T-cell (primary cell): ENCODE measurements around the gene MED12L. TPM values are rescaled to one million over a fixed set of nuclear protein-coding genes. Genes with fewer than 3 reads are reported as not detected.

Experiments
- ATAC-seq, 4 experiments: fragments of 200-7000 bp in 3 of 4; fragments of 150-1000 bp in 1 of 4; cut with Tn5 transposase; replicated peaks in 1 of 4; 1 replicate in 3 of 4; 2 replicates in 1 of 4; pipeline ENCODE4 v1.10.0; 2021; ENCODE audit warnings: moderate library complexity in 3 of 4, mild to moderate bottlenecking in 2 of 4, moderate number of reproducible peaks in 1 of 4
- CTCF ChIA-PET, 2 donors: fragments of 300-600 bp; sonication (Branson Sonifier 250); formaldehyde crosslinking; loops; one replicate each; lab custom pipeline; 2022; ENCODE audit warnings: antibody characterized with exemption in 2 of 2; lab: Charles Lee
- POLR2A ChIA-PET, 2 donors: fragments of 300-600 bp; sonication (Branson Sonifier 250); formaldehyde crosslinking; loops; one replicate each; lab custom pipeline; 2022; ENCODE audit warnings: antibody characterized with exemption in 2 of 2; lab: Charles Lee
- DNase-seq, 35 experiments: peaks; one replicate each; pipeline versions ENCODE4 v3.0.0 to v3.0.0-alpha.2; 2013 to 2023
- H3K27ac ChIP-seq: one replicate; pipeline ENCODE4 v1.5.1; 2013; ENCODE audit warnings: low read length
- H3K27me3 ChIP-seq, 2 experiments: replicated peaks in 1 of 2; 1 replicate in 1 of 2; 2 replicates in 1 of 2; pipeline versions ENCODE4 v1.6.1 to v1.7.0; 2013; ENCODE audit warnings: low read length in 1 of 2, mixed read lengths in 1 of 2; ENCODE audit not compliant: control insufficient read depth in 2 of 2, insufficient read depth in 2 of 2; ENCODE audit errors: extremely low read depth in 1 of 2
- H3K36me3 ChIP-seq, 2 donors: 1 replicate in 1 of 2; 2 replicates in 1 of 2; pipeline versions ENCODE4 v1.6.1 to v1.7.0; 2013; ENCODE audit warnings: low read length in 1 of 2; ENCODE audit not compliant: control insufficient read depth in 2 of 2, insufficient read depth in 1 of 2; ENCODE audit errors: extremely low read depth in 1 of 2
- H3K4me1 ChIP-seq, 2 experiments: 1 replicate in 1 of 2; 2 replicates in 1 of 2; pipeline versions ENCODE4 v1.6.1 to v1.7.0; 2013; ENCODE audit warnings: low read length in 2 of 2, mixed read lengths in 1 of 2; ENCODE audit not compliant: insufficient read depth in 2 of 2, control insufficient read depth in 1 of 2; ENCODE audit errors: extremely low read depth in 1 of 2
- H3K4me3 ChIP-seq, 2 donors: 1 replicate in 1 of 2; 2 replicates in 1 of 2; pipeline versions ENCODE4 v1.5.1 to v1.7.0; 2013; ENCODE audit warnings: mild to moderate bottlenecking in 2 of 2, low read length in 1 of 2, moderate library complexity in 1 of 2; ENCODE audit not compliant: control insufficient read depth in 1 of 2; ENCODE audit errors: extremely low read depth in 1 of 2
- H3K9me3 ChIP-seq: 2 replicates; pipeline ENCODE4 v1.7.0; 2013
- H3K27ac Mint-ChIP-seq, 2 donors: one replicate each; pipeline ENCODE4 v1.8.0; 2020 to 2021; ENCODE audit warnings: mild to moderate bottlenecking in 2 of 2, mixed read lengths in 2 of 2
- H3K27me3 Mint-ChIP-seq, 2 donors: one replicate each; pipeline ENCODE4 v1.8.0; 2021 to 2022; ENCODE audit warnings: mixed read lengths in 2 of 2
- H3K36me3 Mint-ChIP-seq: one replicate; pipeline ENCODE4 v1.8.0; 2021; ENCODE audit warnings: mixed read lengths
- H3K4me1 Mint-ChIP-seq, 3 donors: one replicate each; pipeline ENCODE4 v1.8.0; 2020 to 2022; ENCODE audit warnings: mixed read lengths in 3 of 3, mild to moderate bottlenecking in 1 of 3
- H3K4me3 Mint-ChIP-seq, 3 donors: one replicate each; pipeline ENCODE4 v1.8.0; 2020 to 2022; ENCODE audit warnings: mild to moderate bottlenecking in 3 of 3, mixed read lengths in 3 of 3, moderate library complexity in 3 of 3
- H3K9me3 Mint-ChIP-seq, 3 donors: one replicate each; pipeline ENCODE4 v1.8.0; 2020 to 2022; ENCODE audit warnings: mixed read lengths in 3 of 3
- WGBS: methylation state at CpG from one replicate; pipeline ENCODE4 v1.1.5; 2013; ENCODE audit warnings: missing lambda C conversion rate; ENCODE audit not compliant: insufficient coverage; 5-methylcytosine and 5-hydroxymethylcytosine counted together
- total RNA-seq, 35 experiments: library from RNA in 6 of 35; stranded (reverse) in 6 of 35; fragments of 120-200 nt in 1 of 35; gene quantifications; one replicate each; pipeline versions ENCODE4 v1.2.1 to v1.2.4 and lab custom pipeline; 2013 to 2026

Gene MED12L
- total RNA-seq, 5 donors from 2014 or later (not counting 1 experiment from before 2014, with no cell fraction given) = 0.55 to 2.1 (median 0.66) TPM

GRCh38 chr3:151393146-151393830 lies 307.8 kb downstream of the MED12L start:
- Mint-ChIP-seq H3K27ac (no peak overlapping the region), H3K9me3 (no peaks in the 10 kb centered on the region), H3K27me3 (peaks cover 10 to 12% of the 10 kb centered on the region in 2 donors), H3K4me3 (no peak overlapping the region), H3K4me1 (no peaks in the 10 kb centered on the region), H3K36me3 (no peaks in the 10 kb centered on the region)
- POLR2A ChIA-PET = no interaction called here
- no CpG with 5 or more reads among the region's 3 CpGs for WGBS
- Histone ChIP-seq H3K27me3 (peaks cover 0 to 3% of the 10 kb centered on the region in 2 experiments), H3K27ac (no peak overlapping the region), H3K36me3 (no peaks in the 10 kb centered on the region), H3K4me3 (no peak overlapping the region), H3K9me3 (no peaks in the 10 kb centered on the region), H3K4me1 (no peaks in the 10 kb centered on the region)
- no peak for ATAC-seq
- CTCF ChIA-PET = interaction anchor here (0.5 to 0.7 kb wide), 4 partner anchors 161 to 1622 kb away, joined by 3 to 7 read pairs (median 4); no protein-coding TSS in a partner anchor
- no peak for DNase-seq

GRCh38 chr3:151393941-151394340 lies 308.5 kb downstream of the MED12L start:
- no CpG with 5 or more reads among the region's 4 CpGs for WGBS
- no peak overlapping the region for H3K27ac ChIP-seq
- peaks cover 0 to 3% of the 10 kb centered on the region in 2 experiments for H3K27me3 ChIP-seq
- no peak overlapping the region for H3K27ac Mint-ChIP-seq
- no peaks in the 10 kb centered on the region for H3K36me3 Mint-ChIP-seq
- peaks cover 10 to 12% of the 10 kb centered on the region in 2 donors for H3K27me3 Mint-ChIP-seq
- DNase-seq (no peak), ATAC-seq (no peak)
- no peak overlapping the region for H3K4me3 Mint-ChIP-seq
- no peaks in the 10 kb centered on the region for H3K4me1 ChIP-seq
- no peak overlapping the region for H3K4me3 ChIP-seq
- POLR2A ChIA-PET = no interaction called here
- no peaks in the 10 kb centered on the region for H3K36me3 ChIP-seq
- H3K9me3 Mint-ChIP-seq = no peaks in the 10 kb centered on the region
- no peaks in the 10 kb centered on the region for H3K4me1 Mint-ChIP-seq
- CTCF ChIA-PET = interaction anchor here (0.6 to 0.7 kb wide), 3 partner anchors 162 to 1020 kb away, joined by 3 to 5 read pairs (median 3); no protein-coding TSS in a partner anchor
- H3K9me3 ChIP-seq = no peaks in the 10 kb centered on the region

- H3K9me3 ChIP-seq = no peaks in the 10 kb centered on the region
- peaks cover 0 to 3% of the 10 kb centered on the region in 2 experiments for H3K27me3 ChIP-seq
- Mint-ChIP-seq H3K36me3 (no peaks in the 10 kb centered on the region), H3K4me1 (no peaks in the 10 kb centered on the region), H3K27me3 (peaks cover 7 to 8% of the 10 kb centered on the region in 2 donors), H3K9me3 (no peaks in the 10 kb centered on the region), H3K27ac (no peak overlapping the region), H3K4me3 (no peak overlapping the region)
- no peak overlapping the region for H3K27ac ChIP-seq
- POLR2A ChIA-PET = no interaction called here
- H3K36me3 ChIP-seq = no peaks in the 10 kb centered on the region
- no peak for DNase-seq
- CTCF ChIA-PET = no interaction called here
- ATAC-seq = no peak
- WGBS = 86% methylated on average over 5 of the region's 8 CpGs
- no peak overlapping the region for H3K4me3 ChIP-seq
- no peaks in the 10 kb centered on the region for H3K4me1 ChIP-seq
Observed at GRCh38 chr3:151394611-151395010, 309.1 kb downstream of the MED12L start.

- ATAC-seq = no peak
- POLR2A ChIA-PET = no interaction called here
Observed at GRCh38 chr3:151395806-151396205, 310.3 kb downstream of the MED12L start.

GRCh38 chr3:151398895-151399294 lies 313.4 kb downstream of the MED12L start:
- Mint-ChIP-seq H3K9me3 (no peaks in the 10 kb centered on the region), H3K4me1 (no peaks in the 10 kb centered on the region), H3K4me3 (no peak overlapping the region), H3K36me3 (no peaks in the 10 kb centered on the region), H3K27ac (no peak overlapping the region), H3K27me3 (peaks cover 4 to 10% of the 10 kb centered on the region in 2 donors)
- ATAC-seq = no peak
- no CpG with 5 or more reads among the region's 5 CpGs for WGBS
- Histone ChIP-seq H3K27ac (no peak overlapping the region), H3K36me3 (no peaks in the 10 kb centered on the region), H3K9me3 (no peaks in the 10 kb centered on the region), H3K4me3 (no peak overlapping the region), H3K27me3 (peaks cover 0 to 2% of the 10 kb centered on the region in 2 experiments), H3K4me1 (no peaks in the 10 kb centered on the region)
- no peak for DNase-seq
- ChIA-PET POLR2A (interaction anchor here in 1 of 2 donors (0.6 kb wide), 1 partner anchor 384 kb away, joined by 3 read pairs; no protein-coding TSS in a partner anchor), CTCF (interaction anchor here in 1 of 2 donors (0.7 to 0.8 kb wide), 2 partner anchors 110 to 1194 kb away, joined by 3 read pairs; no protein-coding TSS in a partner anchor)

More at GRCh38 chr3:151395806-151396205, 310.3 kb downstream of the MED12L start:
- Histone ChIP-seq H3K36me3 (no peaks in the 10 kb centered on the region), H3K27ac (no peak overlapping the region), H3K9me3 (no peaks in the 10 kb centered on the region), H3K4me1 (no peaks in the 10 kb centered on the region), H3K27me3 (peaks cover 0 to 3% of the 10 kb centered on the region in 2 experiments), H3K4me3 (no peak overlapping the region)
- Mint-ChIP-seq H3K36me3 (no peaks in the 10 kb centered on the region), H3K27me3 (peaks cover 8% of the 10 kb centered on the region in 2 donors), H3K27ac (no peak overlapping the region), H3K4me1 (no peaks in the 10 kb centered on the region), H3K9me3 (no peaks in the 10 kb centered on the region), H3K4me3 (no peak overlapping the region)
- CTCF ChIA-PET = no interaction called here
- DNase-seq = no peak
- WGBS = no CpG with 5 or more reads among the region's 3 CpGs

GRCh38 chr3:151400341-151400740 lies 314.9 kb downstream of the MED12L start:
- Histone ChIP-seq H3K4me3 (no peak overlapping the region), H3K4me1 (no peaks in the 10 kb centered on the region), H3K27me3 (peaks cover 0 to 2% of the 10 kb centered on the region in 2 experiments), H3K36me3 (no peaks in the 10 kb centered on the region), H3K27ac (no peak overlapping the region), H3K9me3 (no peaks in the 10 kb centered on the region)
- no peak overlapping the region for H3K4me3 Mint-ChIP-seq
- POLR2A ChIA-PET = interaction anchor here in 1 of 2 donors (0.7 kb wide), 1 partner anchor 1266 kb away, joined by 4 read pairs; no protein-coding TSS in a partner anchor
- ATAC-seq (no peak), DNase-seq (no peak)
- CTCF ChIA-PET = no interaction called here
- WGBS = 96% methylated on average over 3 of the region's 4 CpGs
- H3K36me3 Mint-ChIP-seq = no peaks in the 10 kb centered on the region
- H3K27me3 Mint-ChIP-seq = peaks cover 0 to 10% of the 10 kb centered on the region in 2 donors
- H3K9me3 Mint-ChIP-seq = no peaks in the 10 kb centered on the region
- no peak overlapping the region for H3K27ac Mint-ChIP-seq
- no peaks in the 10 kb centered on the region for H3K4me1 Mint-ChIP-seq
